Measurements from ENCODE around the gene C14orf180. TPM values are rescaled to one million over a fixed set of nuclear protein-coding genes. Genes with fewer than 3 reads are reported as not detected.

Gene C14orf180
- total RNA-seq, 1 donor from 2014 or later = 67.8 TPM

GRCh38 chr14:104587641-104588040 lies 8.1 kb downstream of the C14orf180 start:
- intact Hi-C loops (cut with DNase I) = loop anchor here (10.0 kb wide), 1 partner anchor 137 kb away; the partner anchor contains the start of gene ADSS1
- DNase-seq (ENCODE audit: low spot score) = no peak

GRCh38 chr14:104588066-104588857 lies 8.7 kb downstream of the C14orf180 start:
- DNase-seq (ENCODE audit: low spot score) = no peak
- intact Hi-C loops (cut with DNase I) = loop anchor here (10.0 kb wide), 1 partner anchor 137 kb away; the partner anchor contains the start of gene ADSS1

- intact Hi-C loops (cut with DNase I) = loop anchor here (10.0 kb wide), 1 partner anchor 135 kb away; the partner anchor contains the start of gene ADSS1
- no peak for DNase-seq (ENCODE audit: low spot score)
Measured at GRCh38 chr14:104589338-104590195, 10.0 kb downstream of the C14orf180 start.

GRCh38 chr14:104590240-104590965 lies 10.8 kb downstream of the C14orf180 start:
- DNase-seq (ENCODE audit: low spot score) = no peak
- intact Hi-C loops (cut with DNase I) = no loop called here

GRCh38 chr14:104591031-104591430 lies 11.5 kb downstream of the C14orf180 start:
- intact Hi-C loops (cut with DNase I) = no loop called here
- no peak for DNase-seq (ENCODE audit: low spot score)

GRCh38 chr14:104591506-104592291 lies 12.1 kb downstream of the C14orf180 start:
- intact Hi-C loops (cut with DNase I) = no loop called here
- no peak for DNase-seq (ENCODE audit: low spot score)

- no peak for DNase-seq (ENCODE audit: low spot score)
Measured at GRCh38 chr14:104592292-104592672, 12.7 kb downstream of the C14orf180 start.

GRCh38 chr14:104592785-104593184 lies 13.2 kb downstream of the C14orf180 start:
- DNase-seq (ENCODE audit: low spot score) = no peak
- intact Hi-C loops (cut with DNase I) = no loop called here

More at GRCh38 chr14:104592292-104592672, 12.7 kb downstream of the C14orf180 start:
- intact Hi-C loops (cut with DNase I) = no loop called here

GRCh38 chr14:104593241-104593701 lies 13.7 kb downstream of the C14orf180 start:
- DNase-seq (ENCODE audit: low spot score) = no peak
- intact Hi-C loops (cut with DNase I) = no loop called here

- DNase-seq (ENCODE audit: low spot score) = no peak
Measured at GRCh38 chr14:104593710-104594136, 14.2 kb downstream of the C14orf180 start.

GRCh38 chr14:104594310-104595046 lies 14.9 kb downstream of the C14orf180 start:
- DNase-seq (ENCODE audit: low spot score) = no peak
- intact Hi-C loops (cut with DNase I) = no loop called here

More at GRCh38 chr14:104593710-104594136, 14.2 kb downstream of the C14orf180 start:
- intact Hi-C loops (cut with DNase I) = no loop called here

GRCh38 chr14:104595116-104595675 lies 15.6 kb downstream of the C14orf180 start:
- DNase-seq (ENCODE audit: low spot score) = no peak
- intact Hi-C loops (cut with DNase I) = no loop called here

- DNase-seq (ENCODE audit: low spot score) = no peak
- intact Hi-C loops (cut with DNase I) = no loop called here
Measured at GRCh38 chr14:104595911-104596450, 16.4 kb downstream of the C14orf180 start.

- DNase-seq (ENCODE audit: low spot score) = no peak
- intact Hi-C loops (cut with DNase I) = no loop called here
Measured at GRCh38 chr14:104596451-104596918, 16.9 kb downstream of the C14orf180 start.

- intact Hi-C loops (cut with DNase I) = no loop called here
- no peak for DNase-seq (ENCODE audit: low spot score)
Measured at GRCh38 chr14:104596927-104597351, 17.4 kb downstream of the C14orf180 start.

GRCh38 chr14:104597576-104597975 lies 18.0 kb downstream of the C14orf180 start:
- no peak for DNase-seq (ENCODE audit: low spot score)
- intact Hi-C loops (cut with DNase I) = no loop called here
